ENCODE results near the gene ADAD1.
"Not testable (repeated sequence)": the region's sequence is repeated elsewhere in the genome, so short reads cannot be mapped to it uniquely, and the experiment has no call there.

ADAD1 gene

GRCh38 chr4:122378711-122379110 is at the start of gene ADAD1:
TSS of gene ADAD1 (plus strand) at chr4:122379011. CDS start at chr4:122380070, 1,059 bp downstream.
- DNase-seq (ENCODE audit: extremely low read depth in 1 of 2, low read depth in 1 of 2) = no peak

- DNase-seq (ENCODE audit: extremely low read depth in 1 of 2, low read depth in 1 of 2) = no peak
Observed at GRCh38 chr4:122329876-122330565, 48.8 kb upstream of the ADAD1 start.

- no peak for DNase-seq (ENCODE audit: extremely low read depth in 1 of 2, low read depth in 1 of 2)
Observed at GRCh38 chr4:122331195-122331594, 47.6 kb upstream of the ADAD1 start.

GRCh38 chr4:122334828-122335227 is 44.0 kb upstream of the ADAD1 start:
- no peak for DNase-seq (ENCODE audit: extremely low read depth in 1 of 2, low read depth in 1 of 2)

- no peak for DNase-seq (ENCODE audit: extremely low read depth in 1 of 2, low read depth in 1 of 2)
Observed at GRCh38 chr4:122341886-122342285, 36.9 kb upstream of the ADAD1 start.

- DNase-seq (ENCODE audit: extremely low read depth in 1 of 2, low read depth in 1 of 2) = no peak
Observed at GRCh38 chr4:122346036-122346435, 32.8 kb upstream of the ADAD1 start.

GRCh38 chr4:122346503-122346902 is 32.3 kb upstream of the ADAD1 start:
- no peak for DNase-seq (ENCODE audit: extremely low read depth in 1 of 2, low read depth in 1 of 2)

- no peak for DNase-seq (ENCODE audit: extremely low read depth in 1 of 2, low read depth in 1 of 2)
Observed at GRCh38 chr4:122356317-122356808, 22.4 kb upstream of the ADAD1 start.

GRCh38 chr4:122360754-122361153 is 18.1 kb upstream of the ADAD1 start:
- no peak for DNase-seq (ENCODE audit: extremely low read depth in 1 of 2, low read depth in 1 of 2)

GRCh38 chr4:122364700-122365404 is 14.0 kb upstream of the ADAD1 start:
- no peak for DNase-seq (ENCODE audit: extremely low read depth in 1 of 2, low read depth in 1 of 2)

GRCh38 chr4:122368786-122369185 is 10.0 kb upstream of the ADAD1 start:
- DNase-seq (ENCODE audit: extremely low read depth in 1 of 2, low read depth in 1 of 2) = not testable (repeated sequence)

- no peak for DNase-seq (ENCODE audit: extremely low read depth in 1 of 2, low read depth in 1 of 2)
Observed at GRCh38 chr4:122377352-122377751, 1.5 kb upstream of the ADAD1 start.

- no peak for DNase-seq (ENCODE audit: extremely low read depth in 1 of 2, low read depth in 1 of 2)
Observed at GRCh38 chr4:122379239-122379638, 428 bp downstream of the ADAD1 start.

- DNase-seq (ENCODE audit: extremely low read depth in 1 of 2, low read depth in 1 of 2) = no peak
Observed at GRCh38 chr4:122383341-122383740, 4.5 kb downstream of the ADAD1 start.

GRCh38 chr4:122384245-122384644 is 5.4 kb downstream of the ADAD1 start:
- DNase-seq (ENCODE audit: extremely low read depth in 1 of 2, low read depth in 1 of 2) = no peak

- no peak for DNase-seq (ENCODE audit: extremely low read depth in 1 of 2, low read depth in 1 of 2)
Observed at GRCh38 chr4:122393276-122393675, 14.5 kb downstream of the ADAD1 start.

GRCh38 chr4:122403861-122404260 is 25.1 kb downstream of the ADAD1 start:
- DNase-seq (ENCODE audit: extremely low read depth in 1 of 2, low read depth in 1 of 2) = no peak

- DNase-seq (ENCODE audit: extremely low read depth in 1 of 2, low read depth in 1 of 2) = no peak
Observed at GRCh38 chr4:122412547-122412946, 33.7 kb downstream of the ADAD1 start.

GRCh38 chr4:122423246-122423645 is 44.4 kb downstream of the ADAD1 start:
- DNase-seq (ENCODE audit: extremely low read depth in 1 of 2, low read depth in 1 of 2) = no peak

GRCh38 chr4:122431351-122431750 is 52.5 kb downstream of the ADAD1 start:
- no peak for DNase-seq (ENCODE audit: extremely low read depth in 1 of 2, low read depth in 1 of 2)

GRCh38 chr4:122434285-122434684 is 55.5 kb downstream of the ADAD1 start:
- no peak for DNase-seq (ENCODE audit: extremely low read depth in 1 of 2, low read depth in 1 of 2)

- DNase-seq (ENCODE audit: extremely low read depth in 1 of 2, low read depth in 1 of 2) = no peak
Observed at GRCh38 chr4:122450847-122451246, 72.0 kb downstream of the ADAD1 start.
